ENCODE measurements around the gene PIK3R6.

GRCh38 chr17:8766731-8767130 is 100.7 kb downstream of the PIK3R6 start:
- no peak for TF ChIP-seq CTCF (IDR thresholded peaks at IDR 0.05)
- TF ChIP-seq POLR2A (IDR thresholded peaks at IDR 0.05): no peak
